Testis (tissue), 3 donors: ENCODE measurements around the gene INPP4A. TPM values are rescaled to one million over a fixed set of nuclear protein-coding genes. Genes with fewer than 3 reads are reported as not detected.

Source experiments
- DNase-seq: peaks from one replicate; pipeline ENCODE4 v3.0.0-alpha.2; 2019
- H3K27ac ChIP-seq, 2 donors: fragments of 200-600 bp; sonication (generic); one replicate each; pipeline ENCODE4 v1.5.1; 2019
- H3K27me3 ChIP-seq: fragments of 200-600 bp; sonication (generic); one replicate; pipeline ENCODE4 v1.5.1; 2019
- H3K36me3 ChIP-seq: fragments of 200-600 bp; sonication (generic); one replicate; pipeline ENCODE4 v1.5.1; 2017; ENCODE audit warnings: low read depth; ENCODE audit errors: missing control alignments
- H3K4me1 ChIP-seq: fragments of 200-600 bp; sonication (generic); one replicate; pipeline ENCODE4 v1.5.1; 2019
- H3K4me3 ChIP-seq, 2 donors: fragments of 200-600 bp; sonication (generic); one replicate each; pipeline ENCODE4 v1.5.1; 2017 to 2019
- H3K9me3 ChIP-seq: fragments of 200-600 bp; sonication (generic); one replicate; pipeline ENCODE4 v1.5.1; 2017
- CTCF ChIP-seq, 3 experiments: fragments of 450-650 bp in 2 of 3; fragments of 200-600 bp in 1 of 3; sonication (generic) in 1 of 3; IDR thresholded peaks; one replicate each; pipeline ENCODE4 v1.5.1; 2016 to 2019; ENCODE audit warnings: antibody characterized with exemption in 3 of 3, mild to moderate bottlenecking in 2 of 3, moderate library complexity in 1 of 3
- POLR2A ChIP-seq: fragments of 450-650 bp; IDR thresholded peaks from one replicate; pipeline ENCODE4 v1.6.1; 2017; ENCODE audit warnings: antibody characterized with exemption, mild to moderate bottlenecking, moderate library complexity
- WGBS, 2 donors: methylation state at CpG; one replicate each; pipeline ENCODE4 v1.1.5; 2018; 5-methylcytosine and 5-hydroxymethylcytosine counted together
- intact Hi-C: fragments of 100-400 bp; cut with DNase I; formaldehyde crosslinking; loops from one replicate; pipeline ENCODE4 v1.15.1; 2023; ENCODE audit warnings: low total_unique reads
- polyA plus RNA-seq: library from polyadenylated mRNA; stranded (reverse); fragments of 350-450 nt; fragmentation: Illumina TruSeq; extraction: RNeasy Lipid Tissue Mini Kit (QIAGEN cat#74804); gene quantifications from one replicate; pipeline ENCODE4 v1.2.3, GENCODE V29; 2014; ENCODE audit warnings: low read depth, low replicate concordance; ENCODE audit not compliant: insufficient read depth
- total RNA-seq, 2 donors: library from RNA; depleted of rRNA; stranded (reverse); fragments of >200 nt; gene quantifications; one replicate each; pipeline ENCODE4 v1.2.3, GENCODE V29; 2016

INPP4A gene
- total and polyA plus RNA-seq, 3 donors from 2014 or later: 13.3 to 42.9 (median 35.6) TPM

GRCh38 chr2:98583816-98584618 lies 139.4 kb downstream of the INPP4A start:
- DNase-seq: no peak
- TF ChIP-seq CTCF (IDR thresholded peaks at IDR 0.05): no peak
- TF ChIP-seq POLR2A: no peak
- H3K27me3 ChIP-seq: no peaks in the 10 kb centered on the region
- no peaks in the 10 kb centered on the region for H3K36me3 ChIP-seq
- intact Hi-C loops: no loop called here
- H3K27ac ChIP-seq: no peak overlapping the region
- H3K4me1 ChIP-seq: no peaks in the 10 kb centered on the region
- 78 to 86% methylated on average over 8 to 10 of the region's 10 CpGs for WGBS, 2 donors
- H3K9me3 ChIP-seq: no peaks in the 10 kb centered on the region
- H3K4me3 ChIP-seq: no peak overlapping the region

- TF ChIP-seq CTCF (IDR thresholded peaks at IDR 0.05) (no peak), POLR2A (no peak)
- WGBS, 2 donors: 93 to 95% methylated on average over 10 of the region's 10 CpGs
- Histone ChIP-seq H3K27me3 (no peaks in the 10 kb centered on the region), H3K36me3 (no peaks in the 10 kb centered on the region), H3K4me3 (no peak overlapping the region), H3K9me3 (no peaks in the 10 kb centered on the region), H3K27ac (no peak overlapping the region), H3K4me1 (no peaks in the 10 kb centered on the region)
- intact Hi-C loops: no loop called here
- DNase-seq: no peak
Observed at GRCh38 chr2:98585386-98585785, 140.7 kb downstream of the INPP4A start.

GRCh38 chr2:98586551-98587140 lies 142.0 kb downstream of the INPP4A start:
- no peaks in the 10 kb centered on the region for H3K27me3 ChIP-seq
- DNase-seq: no peak
- H3K9me3 ChIP-seq: no peaks in the 10 kb centered on the region
- intact Hi-C loops: no loop called here
- TF ChIP-seq CTCF (IDR thresholded peaks at IDR 0.05): no peak
- no peak for TF ChIP-seq POLR2A
- H3K36me3 ChIP-seq: no peaks in the 10 kb centered on the region
- WGBS, 2 donors: 89 to 96% methylated on average over 5 to 6 of the region's 6 CpGs
- no peaks in the 10 kb centered on the region for H3K4me1 ChIP-seq
- H3K4me3 ChIP-seq: no peak overlapping the region
- H3K27ac ChIP-seq: no peak overlapping the region

- Histone ChIP-seq H3K36me3 (no peaks in the 10 kb centered on the region), H3K27ac (no peak overlapping the region), H3K9me3 (no peaks in the 10 kb centered on the region), H3K27me3 (no peaks in the 10 kb centered on the region), H3K4me1 (no peaks in the 10 kb centered on the region), H3K4me3 (no peak overlapping the region)
- no peak for TF ChIP-seq POLR2A
- TF ChIP-seq CTCF (IDR thresholded peaks at IDR 0.05): no peak
- no peak for DNase-seq
- 47 to 59% methylated on average over 3 to 4 of the region's 4 CpGs for WGBS, 2 donors
- intact Hi-C loops: no loop called here
Observed at GRCh38 chr2:98588880-98589431, 144.3 kb downstream of the INPP4A start.
